MM.1S (cell line): Measurements from ENCODE around the gene HYKK.

Experiments used
- DNase-seq: peaks from one replicate; pipeline ENCODE4 v3.0.0-alpha.2; 2015
- H2AFZ ChIP-seq: fragments of 300-600 bp; sonication (generic); 2 replicates; pipeline ENCODE4 v1.6.0; 2016; ENCODE audit warnings: antibody characterized with exemption, low read length
- H3F3A ChIP-seq: fragments of 300-600 bp; sonication (generic); 2 replicates; pipeline ENCODE4 v1.6.1; 2016; ENCODE audit warnings: mild to moderate bottlenecking, antibody characterized with exemption, low read length, moderate library complexity, mixed read lengths; ENCODE audit not compliant: insufficient read depth
- H3K27ac ChIP-seq: fragments of 300-600 bp; sonication (generic); 2 replicates; pipeline ENCODE4 v1.5.1; 2016; ENCODE audit warnings: mild to moderate bottlenecking, low read length
- H3K27me3 ChIP-seq: fragments of 300-600 bp; sonication (generic); replicated peaks from 2 replicates; pipeline ENCODE4 v1.6.0; 2016; ENCODE audit warnings: low read length; ENCODE audit not compliant: insufficient read depth
- H3K36me3 ChIP-seq: fragments of 300-600 bp; sonication (generic); replicated peaks from 2 replicates; pipeline ENCODE4 v1.6.1; 2016; ENCODE audit warnings: mild to moderate bottlenecking, low read length, mixed read lengths; ENCODE audit not compliant: insufficient read depth
- H3K4me1 ChIP-seq: fragments of 300-600 bp; sonication (generic); 2 replicates; pipeline ENCODE4 v1.6.1; 2016; ENCODE audit warnings: low read length, mixed read lengths
- H3K4me2 ChIP-seq: fragments of 300-600 bp; sonication (generic); 2 replicates; pipeline ENCODE4 v1.6.0; 2016; ENCODE audit warnings: low read depth, low read length
- H3K4me3 ChIP-seq: fragments of 300-600 bp; sonication (generic); 2 replicates; pipeline ENCODE4 v1.5.1; 2016; ENCODE audit warnings: low read length, mixed read lengths
- H3K79me2 ChIP-seq: fragments of 300-600 bp; sonication (generic); 2 replicates; pipeline ENCODE4 v1.6.1; 2016; ENCODE audit warnings: mixed run types, low read length, mixed read lengths
- H3K9ac ChIP-seq: fragments of 300-600 bp; sonication (generic); 2 replicates; pipeline ENCODE4 v1.6.1; 2016; ENCODE audit warnings: low read length, mixed read lengths
- H3K9me2 ChIP-seq: fragments of 300-600 bp; sonication (generic); replicated peaks from 2 replicates; pipeline ENCODE4 v1.6.1; 2016; ENCODE audit warnings: mild to moderate bottlenecking, low read length, mixed read lengths; ENCODE audit not compliant: insufficient read depth
- H3K9me3 ChIP-seq: fragments of 300-600 bp; sonication (generic); replicated peaks from 2 replicates; pipeline ENCODE4 v1.6.1; 2016; ENCODE audit warnings: mild to moderate bottlenecking, low read length, mixed read lengths; ENCODE audit not compliant: insufficient read depth
- H4K20me1 ChIP-seq: fragments of 300-600 bp; sonication (generic); 2 replicates; pipeline ENCODE4 v1.6.1; 2016; ENCODE audit warnings: mild to moderate bottlenecking, low read length, moderate library complexity, mixed read lengths; ENCODE audit not compliant: insufficient read depth
- EZH2 ChIP-seq: fragments of 300-600 bp; sonication (generic); optimal IDR thresholded peaks from 2 replicates; pipeline ENCODE3; 2017; ENCODE audit warnings: low read depth, mild to moderate bottlenecking, antibody characterized with exemption, low read length, mixed read lengths
- EZH2phosphoT487 ChIP-seq: fragments of 300-600 bp; sonication (generic); IDR thresholded peaks from 2 replicates; pipeline ENCODE4 v1.6.1; 2018; ENCODE audit warnings: antibody characterized with exemption, low read length
- TF ChIP-seq, protein P1 (sequence below): fragments of 300-600 bp; sonication (generic); IDR thresholded peaks from 2 replicates; pipeline ENCODE4 v1.5.1; 2016; ENCODE audit warnings: antibody characterized with exemption, low read length, mixed read lengths

Gene HYKK

GRCh38 chr15:78506971-78507830, at the start of gene HYKK:
TSS of gene HYKK (plus strand) at chr15:78507577. CDS start at chr15:78513089, 5,512 bp downstream.
- no peak for TF ChIP-seq EZH2phosphoT487
- TF ChIP-seq, protein P1, sequence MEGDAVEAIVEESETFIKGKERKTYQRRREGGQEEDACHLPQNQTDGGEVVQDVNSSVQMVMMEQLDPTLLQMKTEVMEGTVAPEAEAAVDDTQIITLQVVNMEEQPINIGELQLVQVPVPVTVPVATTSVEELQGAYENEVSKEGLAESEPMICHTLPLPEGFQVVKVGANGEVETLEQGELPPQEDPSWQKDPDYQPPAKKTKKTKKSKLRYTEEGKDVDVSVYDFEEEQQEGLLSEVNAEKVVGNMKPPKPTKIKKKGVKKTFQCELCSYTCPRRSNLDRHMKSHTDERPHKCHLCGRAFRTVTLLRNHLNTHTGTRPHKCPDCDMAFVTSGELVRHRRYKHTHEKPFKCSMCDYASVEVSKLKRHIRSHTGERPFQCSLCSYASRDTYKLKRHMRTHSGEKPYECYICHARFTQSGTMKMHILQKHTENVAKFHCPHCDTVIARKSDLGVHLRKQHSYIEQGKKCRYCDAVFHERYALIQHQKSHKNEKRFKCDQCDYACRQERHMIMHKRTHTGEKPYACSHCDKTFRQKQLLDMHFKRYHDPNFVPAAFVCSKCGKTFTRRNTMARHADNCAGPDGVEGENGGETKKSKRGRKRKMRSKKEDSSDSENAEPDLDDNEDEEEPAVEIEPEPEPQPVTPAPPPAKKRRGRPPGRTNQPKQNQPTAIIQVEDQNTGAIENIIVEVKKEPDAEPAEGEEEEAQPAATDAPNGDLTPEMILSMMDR: peak; percentile 17
- no peaks in the 10 kb centered on the region for H3K9me2 ChIP-seq
- H3K27ac ChIP-seq: peak within 1 kb of the TSS; percentile 38; the same call in 1 of the 2 replicates
- peak within 1 kb of the TSS; percentile 60 for H3K9ac ChIP-seq
- H3K36me3 ChIP-seq: no peaks in the 10 kb centered on the region
- H3K79me2 ChIP-seq: peaks cover 12% of the 10 kb centered on the region
- peak within 1 kb of the TSS; percentile 70 for H3K4me3 ChIP-seq
- no peaks in the 10 kb centered on the region for H3K27me3 ChIP-seq
- no peaks in the 10 kb centered on the region for H3K9me3 ChIP-seq
- peak within 1 kb of the TSS; percentile 89 for H2AFZ ChIP-seq
- peak; percentile 98 for DNase-seq
- no peaks in the 10 kb centered on the region for H4K20me1 ChIP-seq
- H3K4me1 ChIP-seq: peaks cover 13% of the 10 kb centered on the region
- H3K4me2 ChIP-seq: peak within 1 kb of the TSS; percentile 95
- peaks cover 23% of the 10 kb centered on the region for H3F3A ChIP-seq

DNA sequence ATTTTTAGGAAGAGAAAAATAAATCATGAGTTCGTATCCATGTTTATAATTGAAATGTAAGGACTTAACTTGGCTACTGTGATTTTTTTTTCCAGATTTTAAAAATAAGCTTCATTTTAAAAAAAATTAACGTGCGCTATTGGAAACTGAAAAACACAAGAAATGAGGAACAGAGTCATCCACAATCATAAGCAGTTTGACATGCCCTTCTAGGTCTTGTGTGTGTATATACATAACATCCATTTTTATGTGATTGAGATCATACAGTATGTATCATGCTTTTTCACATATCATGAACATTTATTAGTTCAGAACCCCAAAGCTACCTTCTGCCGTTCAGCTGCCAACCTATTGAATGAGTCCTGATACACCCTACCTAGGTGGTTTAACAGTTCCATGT, 46.6 kb upstream of the HYKK start:
- H3K79me2 ChIP-seq: peaks cover 95% of the 10 kb centered on the region
- peaks cover 3% of the 10 kb centered on the region; the same call in 1 of the 2 replicates for H4K20me1 ChIP-seq

DNA sequence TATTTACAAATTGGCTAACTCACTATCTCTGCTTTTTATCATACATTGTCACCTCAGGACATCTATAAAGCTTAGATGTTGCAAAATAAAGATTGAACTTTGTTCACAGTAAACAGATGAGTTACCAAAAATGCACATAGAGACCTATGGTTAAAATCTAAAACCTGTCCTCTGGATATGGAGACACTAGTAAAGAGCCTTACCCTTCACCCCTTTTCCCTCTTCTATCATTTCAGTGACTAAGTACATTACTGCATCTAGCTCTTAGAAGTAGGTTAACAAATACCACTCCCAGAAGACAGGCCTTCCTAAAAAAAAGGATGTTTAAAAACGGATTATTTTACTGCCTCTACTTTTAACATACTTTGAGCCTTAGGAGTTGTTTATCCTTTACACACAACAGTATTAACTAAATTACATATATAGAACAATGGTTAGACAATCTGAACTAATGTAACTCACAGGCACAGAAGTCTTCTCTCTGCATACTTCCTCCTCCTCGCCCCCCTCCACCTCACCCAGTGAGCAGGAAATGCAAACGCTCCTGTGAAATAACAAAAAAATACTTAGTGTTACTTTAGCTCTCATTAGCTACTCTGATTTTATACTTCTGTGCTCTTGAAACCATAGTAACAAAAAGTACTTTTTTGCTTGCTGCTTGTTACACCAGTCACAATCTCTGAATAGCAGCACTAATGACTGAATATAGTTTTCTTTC, 46.0 kb upstream of the HYKK start:
- no peak for DNase-seq
- H3K4me1 ChIP-seq: no peaks in the 10 kb centered on the region

More for the DNA sequence above, 46.6 kb upstream of the HYKK start:
- DNase-seq: no peak
- Histone ChIP-seq H3K9me2 (no peaks in the 10 kb centered on the region), H3K4me3 (no peak overlapping the region), H3K27me3 (no peaks in the 10 kb centered on the region), H3K4me2 (no peak overlapping the region), H3K36me3 (peaks cover 10% of the 10 kb centered on the region; the same call in 1 of the 2 replicates), H3K9ac (no peak overlapping the region), H3K27ac (no peak overlapping the region), H3K9me3 (no peaks in the 10 kb centered on the region), H3K4me1 (no peaks in the 10 kb centered on the region), H3F3A (no peaks in the 10 kb centered on the region), H2AFZ (no peak overlapping the region)
- no peak for TF ChIP-seq EZH2
- TF ChIP-seq, protein P1: no peak
- no peak for TF ChIP-seq EZH2phosphoT487

More for the DNA sequence above, 46.0 kb upstream of the HYKK start:
- no peak overlapping the region for H3K27ac ChIP-seq
- no peaks in the 10 kb centered on the region for H3K9me3 ChIP-seq
- H3K9me2 ChIP-seq: no peaks in the 10 kb centered on the region
- no peak overlapping the region for H3K4me3 ChIP-seq
- peaks cover 11% of the 10 kb centered on the region; the same call in 1 of the 2 replicates for H3K36me3 ChIP-seq
- peaks cover 2% of the 10 kb centered on the region; the same call in 1 of the 2 replicates for H4K20me1 ChIP-seq
- H3F3A ChIP-seq: no peaks in the 10 kb centered on the region
- H3K79me2 ChIP-seq: peaks cover 92% of the 10 kb centered on the region
- H2AFZ ChIP-seq: no peak overlapping the region
- TF ChIP-seq, protein P1: no peak
- TF ChIP-seq EZH2phosphoT487 (no peak), EZH2 (no peak)
- no peak overlapping the region for H3K4me2 ChIP-seq
- H3K9ac ChIP-seq: no peak overlapping the region
- no peaks in the 10 kb centered on the region for H3K27me3 ChIP-seq
